Femur (tissue), 1 donor: Measurements from ENCODE around the gene TRIM8.
A peak's percentile ranks its signal among the peaks of the same experiment; 100 is the strongest.
"Not testable (repeated sequence)": the region's sequence is repeated elsewhere in the genome, so short reads cannot be mapped to it uniquely, and the experiment has no call there.

ENCODE experiments used
- DNase-seq: peaks from one replicate; pipeline ENCODE4 v3.0.0-alpha.2; 2017

TRIM8 gene

DNA sequence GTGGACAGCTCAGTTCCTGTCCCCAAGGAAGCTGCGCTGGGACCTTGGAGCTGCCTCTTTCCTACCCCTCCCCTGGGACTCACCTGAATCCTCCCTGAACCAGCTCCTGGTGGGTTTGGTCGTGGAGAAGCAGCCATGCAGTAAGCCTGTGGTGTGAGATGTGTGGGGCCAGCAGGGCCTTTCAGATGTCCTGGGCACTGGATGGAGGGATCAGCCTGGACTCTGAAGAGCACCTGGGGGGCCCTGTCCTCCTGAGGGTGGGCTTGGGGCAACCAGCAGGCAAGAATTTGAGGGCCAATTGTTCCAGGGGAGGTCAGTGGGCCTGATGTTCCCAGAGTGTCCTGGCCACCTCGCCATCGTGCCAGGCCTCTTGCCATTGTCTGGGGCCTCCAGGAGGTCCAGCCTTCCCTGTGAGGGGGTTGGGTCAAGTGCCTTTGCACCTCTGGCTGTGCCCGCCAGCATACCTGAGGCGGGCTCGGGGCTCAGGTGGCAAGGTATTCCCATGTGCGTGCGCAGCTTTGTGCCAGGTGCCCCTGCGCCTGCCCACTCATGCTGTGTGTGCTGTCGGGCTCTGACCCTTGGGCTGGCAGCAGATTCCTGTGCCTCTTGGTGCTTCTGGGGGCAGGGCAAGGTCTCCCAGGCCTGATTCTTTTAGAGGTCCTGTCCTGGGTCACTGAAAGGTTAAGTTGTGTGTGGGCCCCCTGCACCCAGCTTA, 7.3 kb downstream of the TRIM8 start:
- no peak for DNase-seq

DNA sequence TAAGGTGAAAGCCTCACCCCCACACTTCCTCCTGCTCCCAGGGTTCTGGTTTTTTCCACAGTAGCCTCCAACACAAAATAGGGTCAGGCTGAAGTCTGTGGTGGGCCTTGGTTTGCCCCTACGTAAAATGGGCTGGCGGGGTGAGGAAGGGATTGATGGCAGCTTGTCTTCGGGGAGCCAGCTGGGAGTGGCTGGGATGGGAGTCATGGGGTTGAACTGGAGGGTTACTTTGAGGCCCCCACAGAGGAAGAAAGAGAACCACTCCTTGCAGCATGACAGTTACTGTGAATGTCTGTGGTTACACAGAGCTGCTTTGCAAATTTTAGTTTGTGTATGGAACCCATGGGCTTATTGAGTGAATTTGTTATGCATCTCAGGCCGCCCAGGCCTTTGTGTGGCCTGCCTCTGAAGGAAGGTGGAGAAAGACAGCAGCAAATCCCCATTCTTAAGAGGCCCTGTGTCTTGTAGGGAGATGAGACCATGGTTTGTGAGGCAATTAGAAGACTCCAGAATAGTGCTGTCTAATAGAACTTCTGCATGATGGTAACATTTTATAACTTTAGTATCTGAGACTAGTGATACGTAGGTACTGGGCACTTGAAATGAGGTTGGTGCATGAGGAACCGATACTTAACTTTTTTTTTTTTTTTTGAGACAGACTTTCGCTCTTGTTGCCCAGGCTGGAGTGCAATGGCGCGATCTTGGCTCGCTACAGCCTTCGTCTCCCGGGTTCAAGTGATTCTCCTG, 8.1 kb downstream of the TRIM8 start:
- no peak for DNase-seq

DNA sequence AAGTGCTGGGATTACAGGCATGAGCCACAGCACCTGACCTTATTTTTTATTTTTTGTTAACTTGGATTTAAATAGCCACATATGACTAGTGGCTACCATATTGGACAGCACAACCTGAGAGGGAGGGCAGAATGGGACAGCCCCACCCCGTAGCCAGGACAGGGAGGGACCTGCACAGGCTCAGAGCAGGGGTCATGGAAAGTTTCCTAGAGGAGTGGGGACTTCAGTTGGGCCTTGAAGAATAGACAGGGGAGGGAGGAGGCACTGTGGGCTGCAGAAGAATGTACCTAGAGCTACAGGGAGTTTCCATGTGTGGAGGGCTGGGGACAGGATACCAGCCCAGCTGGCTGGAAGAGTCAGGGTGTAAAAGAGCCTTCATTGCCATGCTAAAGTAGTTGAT, 8.8 kb downstream of the TRIM8 start:
- DNase-seq = no peak

- no peak for DNase-seq
Measured at GRCh38 chr10:102654566-102654965, 10.3 kb downstream of the TRIM8 start.

- DNase-seq = no peak
Measured at GRCh38 chr10:102654969-102655368, 10.7 kb downstream of the TRIM8 start.

DNA sequence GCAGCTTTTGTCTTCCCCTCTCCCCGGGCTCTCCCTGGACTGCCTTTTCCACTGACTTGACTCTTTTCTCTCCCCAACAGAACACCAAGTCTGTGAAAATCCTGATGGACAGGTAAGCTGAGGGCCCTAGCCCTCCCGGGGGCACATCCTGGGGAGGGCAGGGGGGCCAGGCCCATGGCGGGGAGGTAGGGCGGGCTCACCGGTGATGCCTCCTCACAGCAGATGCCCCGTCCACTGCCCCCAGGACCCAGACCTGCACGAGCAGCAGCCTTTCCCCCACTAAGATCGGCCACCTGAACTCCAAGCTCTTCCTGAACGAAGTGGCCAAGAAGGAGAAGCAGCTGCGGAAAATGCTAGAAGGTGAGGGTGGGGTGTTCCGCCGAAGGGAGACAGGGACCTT, 11.7 kb downstream of the TRIM8 start:
- DNase-seq = no peak

- DNase-seq = no peak
Measured at GRCh38 chr10:102656791-102657371, 12.6 kb downstream of the TRIM8 start.

GRCh38 chr10:102657451-102657850, 13.2 kb downstream of the TRIM8 start:
- no peak for DNase-seq

GRCh38 chr10:102657984-102658724, 13.9 kb downstream of the TRIM8 start:
- no peak for DNase-seq

- no peak for DNase-seq
Measured at GRCh38 chr10:102658802-102659201, 14.5 kb downstream of the TRIM8 start.

DNA sequence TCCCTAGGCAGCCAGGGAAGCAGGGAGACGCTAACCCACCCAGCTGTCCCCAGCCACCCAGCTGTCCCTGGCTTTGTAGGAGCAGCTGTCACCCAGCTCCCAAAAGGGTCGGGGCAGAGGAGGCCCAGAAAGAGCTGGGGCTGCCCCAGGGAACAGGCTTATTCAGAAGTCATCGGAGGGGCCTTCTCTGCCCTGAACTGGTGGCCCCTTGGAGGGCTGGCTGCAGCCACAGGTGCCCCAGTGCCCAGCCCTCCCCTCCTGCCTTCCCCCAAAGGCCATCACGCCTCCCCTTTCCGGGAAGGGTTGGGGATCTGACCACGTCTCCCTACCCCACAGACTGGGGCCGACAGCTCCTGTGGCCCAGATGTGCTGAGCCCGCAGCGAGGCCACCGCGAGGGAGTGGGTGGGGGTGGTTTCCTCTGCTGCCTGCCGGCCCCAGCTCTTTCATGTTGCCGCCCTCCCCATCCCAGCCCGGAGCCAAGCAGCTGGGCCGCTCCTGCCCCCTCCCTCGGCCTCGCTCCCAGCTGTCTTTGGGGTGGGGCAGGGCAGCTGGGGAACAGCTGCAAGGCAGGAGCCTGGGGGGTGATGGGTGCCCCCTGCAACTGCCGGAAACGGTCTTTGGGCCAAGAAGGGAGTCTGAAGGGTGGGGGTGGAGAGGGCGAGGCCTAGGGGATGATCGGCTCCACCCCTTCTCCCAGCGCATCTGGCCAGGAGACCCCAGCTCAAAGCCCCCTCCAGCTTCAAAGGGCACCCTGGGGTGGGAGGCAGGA, 16.8 kb downstream of the TRIM8 start:
- peak; percentile 87 for DNase-seq

GRCh38 chr10:102661658-102662028, 17.4 kb downstream of the TRIM8 start:
- no peak for DNase-seq

- no peak for DNase-seq
Measured at GRCh38 chr10:102665904-102666509, 21.7 kb downstream of the TRIM8 start.

DNA sequence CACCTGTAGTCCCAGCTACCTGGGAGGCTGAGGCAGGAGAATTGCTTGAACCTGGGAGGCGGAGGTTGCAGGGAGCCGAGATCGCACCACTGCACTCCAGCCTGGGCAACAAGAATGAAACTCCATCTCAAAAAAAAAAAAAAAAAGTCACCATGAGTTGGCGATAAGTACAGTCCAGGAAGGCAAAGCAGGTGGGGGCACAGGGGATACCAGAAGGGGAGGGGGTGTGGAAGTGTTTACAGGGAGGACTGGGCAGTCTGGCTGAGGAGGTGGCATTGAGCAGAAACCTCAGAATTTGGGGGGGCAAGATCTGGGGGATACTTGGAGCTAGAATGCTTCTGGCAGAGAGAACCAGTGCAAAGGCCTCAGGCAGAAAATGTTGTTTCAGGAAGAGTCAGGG, 23.1 kb downstream of the TRIM8 start:
- DNase-seq = not testable (repeated sequence)

DNA sequence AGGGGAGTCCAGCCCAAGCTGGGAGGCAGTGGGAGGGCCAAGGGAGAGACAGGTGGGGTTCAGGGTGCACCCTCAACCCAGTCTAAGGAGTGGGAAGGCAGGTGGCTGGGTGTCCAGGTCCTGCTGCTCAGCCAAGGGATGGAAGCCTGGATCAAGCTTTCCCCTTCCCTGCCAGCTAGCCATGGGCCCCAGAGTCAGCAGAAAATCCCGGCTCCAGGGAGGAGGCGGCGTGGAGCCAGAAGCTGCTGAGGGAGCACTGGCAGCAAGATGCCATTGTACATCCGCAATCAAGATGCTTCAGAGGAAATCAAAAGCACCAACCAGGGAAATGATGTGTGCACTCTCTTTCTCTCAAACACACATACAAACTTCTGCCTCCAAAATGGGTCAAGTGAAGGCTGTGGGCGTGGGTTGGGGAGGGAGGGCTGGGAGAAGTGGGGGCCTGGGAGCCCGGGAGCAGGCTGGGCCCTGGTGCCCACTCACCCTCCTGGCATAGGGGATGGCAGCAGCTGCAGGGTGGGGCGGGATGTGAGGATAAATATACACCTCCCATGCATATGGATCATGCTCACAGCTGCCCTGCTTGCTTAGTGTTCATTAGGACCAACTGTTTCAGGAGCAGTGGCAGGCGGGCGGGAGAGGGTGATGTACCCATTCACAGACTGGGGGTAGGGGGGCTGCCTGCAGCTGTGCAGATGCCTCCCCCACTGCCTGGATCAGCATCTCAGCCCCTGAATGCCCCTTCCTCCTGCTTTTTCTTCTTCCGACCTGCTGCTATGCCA, 24.2 kb downstream of the TRIM8 start:
- peak; percentile 66 for DNase-seq

DNA sequence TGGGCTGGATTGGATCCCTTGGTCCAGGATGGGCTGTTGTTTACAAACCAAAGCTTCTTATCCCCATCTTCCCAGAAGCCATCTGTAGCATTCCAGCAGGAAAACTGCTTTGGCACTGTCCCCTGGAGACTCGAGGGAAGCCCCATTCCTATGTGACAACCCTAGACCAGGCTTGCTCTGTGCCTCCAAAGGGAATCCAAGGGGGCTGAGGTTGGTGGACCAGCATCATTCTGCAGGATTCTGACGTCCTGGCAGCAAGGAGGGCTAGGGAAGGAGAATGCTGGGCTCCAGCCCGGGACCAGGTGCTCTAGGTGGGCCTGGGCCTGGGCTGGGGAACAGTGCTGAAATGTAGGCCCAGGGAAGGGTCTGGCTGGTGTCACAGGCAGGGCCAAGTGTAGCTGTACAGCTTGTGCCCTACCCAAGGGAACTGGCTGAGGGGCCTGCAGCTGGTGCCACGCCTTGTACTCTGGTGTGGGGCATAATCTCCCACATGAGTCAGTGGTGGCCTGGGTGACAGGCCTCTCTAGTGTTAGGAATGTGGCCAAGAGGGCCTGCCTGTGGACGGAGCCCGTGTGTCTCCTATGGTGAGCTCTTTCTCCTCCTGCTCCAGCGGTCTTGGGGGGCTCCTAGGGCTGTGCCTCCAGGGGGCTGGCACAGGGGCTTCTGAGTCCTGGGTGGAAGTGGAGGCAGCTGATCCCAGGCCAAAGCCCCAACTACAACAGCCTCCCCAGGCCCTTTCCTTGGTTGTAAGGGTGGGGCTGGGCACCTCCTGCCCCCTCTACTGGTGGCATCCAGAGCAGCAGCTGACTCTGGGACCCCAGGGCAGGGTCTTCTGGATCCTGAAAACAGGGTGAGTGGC, 25.2 kb downstream of the TRIM8 start:
- DNase-seq = peak; percentile 58

- DNase-seq = no peak
Measured at GRCh38 chr10:102670065-102670670, 25.9 kb downstream of the TRIM8 start.

GRCh38 chr10:102670871-102671434, 26.7 kb downstream of the TRIM8 start:
- no peak for DNase-seq

DNA sequence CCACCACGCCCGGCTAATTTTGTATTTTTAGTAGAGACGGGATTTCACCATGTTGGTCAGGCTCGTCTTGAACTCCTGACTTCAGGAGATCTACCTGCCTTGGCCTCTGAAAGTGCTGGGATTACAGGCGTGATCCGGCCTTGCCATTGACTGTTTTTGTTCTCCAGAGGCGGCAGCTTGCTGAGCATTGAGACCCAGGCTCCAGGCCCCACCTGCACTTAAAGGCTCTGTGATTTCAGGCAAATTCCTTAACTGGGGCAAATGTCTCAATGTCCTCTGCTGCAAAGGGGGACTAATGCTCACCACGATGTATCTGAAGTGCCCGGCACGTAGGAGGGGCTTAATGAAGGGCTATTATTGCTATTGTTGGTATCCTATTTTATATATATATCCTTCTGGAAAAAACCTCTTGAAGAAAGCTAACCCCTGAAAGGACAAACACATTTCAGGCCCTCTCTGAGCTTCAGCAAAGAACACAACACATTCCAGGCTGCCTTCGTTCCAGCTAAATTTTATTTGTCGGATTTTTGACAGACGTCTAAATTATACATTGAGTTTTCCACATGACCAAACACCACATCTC, 29.0 kb downstream of the TRIM8 start:
- DNase-seq = no peak
